ENCODE data around the gene PADI1.
"Not testable (repeated sequence)": the region's sequence is repeated elsewhere in the genome, so short reads cannot be mapped to it uniquely, and the experiment has no call there.

- TF ChIP-seq, protein P1, sequence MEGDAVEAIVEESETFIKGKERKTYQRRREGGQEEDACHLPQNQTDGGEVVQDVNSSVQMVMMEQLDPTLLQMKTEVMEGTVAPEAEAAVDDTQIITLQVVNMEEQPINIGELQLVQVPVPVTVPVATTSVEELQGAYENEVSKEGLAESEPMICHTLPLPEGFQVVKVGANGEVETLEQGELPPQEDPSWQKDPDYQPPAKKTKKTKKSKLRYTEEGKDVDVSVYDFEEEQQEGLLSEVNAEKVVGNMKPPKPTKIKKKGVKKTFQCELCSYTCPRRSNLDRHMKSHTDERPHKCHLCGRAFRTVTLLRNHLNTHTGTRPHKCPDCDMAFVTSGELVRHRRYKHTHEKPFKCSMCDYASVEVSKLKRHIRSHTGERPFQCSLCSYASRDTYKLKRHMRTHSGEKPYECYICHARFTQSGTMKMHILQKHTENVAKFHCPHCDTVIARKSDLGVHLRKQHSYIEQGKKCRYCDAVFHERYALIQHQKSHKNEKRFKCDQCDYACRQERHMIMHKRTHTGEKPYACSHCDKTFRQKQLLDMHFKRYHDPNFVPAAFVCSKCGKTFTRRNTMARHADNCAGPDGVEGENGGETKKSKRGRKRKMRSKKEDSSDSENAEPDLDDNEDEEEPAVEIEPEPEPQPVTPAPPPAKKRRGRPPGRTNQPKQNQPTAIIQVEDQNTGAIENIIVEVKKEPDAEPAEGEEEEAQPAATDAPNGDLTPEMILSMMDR (IDR thresholded peaks at IDR 0.05; ENCODE audit: borderline replicate concordance, extremely low read depth, low read length, poor library complexity, severe bottlenecking), result not testable (repeated sequence)
- TF ChIP-seq EZH2 (IDR thresholded peaks at IDR 0.05; ENCODE audit: borderline replicate concordance, low read depth, low read length, severe bottlenecking), result not testable (repeated sequence)
These were observed 36.3 kb downstream of the PADI1 start for GRCh38 chr1:17241011-17241779.
